Smooth muscle cell (in vitro differentiated cells): Measurements from ENCODE around the gene CA10. TPM values are rescaled to one million over a fixed set of nuclear protein-coding genes. Genes with fewer than 3 reads are reported as not detected.

Source experiments
- DNase-seq: peaks from one replicate; lab custom pipeline; 2025; ENCODE audit not compliant: unreplicated experiment; lab: John Stamatoyannopoulos, UW
- H2AFZ ChIP-seq: fragments of 200-600 bp; sonication (generic); 2 replicates; pipeline ENCODE4 v1.6.0; 2016; ENCODE audit warnings: antibody characterized with exemption, low read depth, mild to moderate bottlenecking
- H3F3A ChIP-seq: fragments of 200-600 bp; sonication (generic); 2 replicates; pipeline ENCODE4 v1.6.0; 2017; ENCODE audit warnings: antibody characterized with exemption, low read depth
- H3K27ac ChIP-seq: fragments of 200-600 bp; sonication (generic); 2 replicates; pipeline ENCODE4 v1.5.1; 2016; ENCODE audit warnings: low read depth, mild to moderate bottlenecking
- H3K27me3 ChIP-seq: fragments of 200-600 bp; sonication (generic); 2 replicates; pipeline ENCODE4 v1.6.1; 2016; ENCODE audit warnings: low read depth, mild to moderate bottlenecking
- H3K36me3 ChIP-seq: fragments of 200-600 bp; sonication (generic); 2 replicates; pipeline ENCODE4 v1.5.1; 2016; ENCODE audit warnings: low read depth
- H3K4me1 ChIP-seq: fragments of 200-600 bp; sonication (generic); 2 replicates; pipeline ENCODE4 v1.5.1; 2016; ENCODE audit warnings: low read depth
- H3K4me2 ChIP-seq: fragments of 200-600 bp; sonication (generic); 2 replicates; pipeline ENCODE4 v1.6.0; 2016; ENCODE audit warnings: mild to moderate bottlenecking
- H3K4me3 ChIP-seq: fragments of 200-600 bp; sonication (generic); 2 replicates; pipeline ENCODE4 v1.5.1; 2016; ENCODE audit warnings: mild to moderate bottlenecking
- H3K79me2 ChIP-seq: fragments of 200-600 bp; sonication (generic); 2 replicates; pipeline ENCODE4 v1.6.0; 2016; ENCODE audit warnings: low read depth, mild to moderate bottlenecking
- H3K9ac ChIP-seq: fragments of 200-600 bp; sonication (generic); 2 replicates; pipeline ENCODE4 v1.6.0; 2016; ENCODE audit warnings: low read depth
- H3K9me3 ChIP-seq: fragments of 200-600 bp; sonication (generic); replicated peaks from 2 replicates; pipeline ENCODE4 v1.5.1; 2016; ENCODE audit warnings: low read depth
- H4K20me1 ChIP-seq: fragments of 200-600 bp; sonication (generic); 2 replicates; pipeline ENCODE4 v1.6.0; 2016; ENCODE audit warnings: low read depth
- WGBS: methylation state at CpG from one replicate; pipeline ENCODE4 v1.1.7; 2016; ENCODE audit warnings: low lambda C conversion rate; 5-methylcytosine and 5-hydroxymethylcytosine counted together
- polyA plus RNA-seq: library from polyadenylated mRNA; unstranded; fragments of >200 nt; fragmentation: Nextera tagmentation; extraction: Ambion mirVana; gene quantifications from 2 replicates; pipeline ENCODE4 v1.2.1, GENCODE V29; 2016
- total RNA-seq: library from RNA; depleted of rRNA; stranded (reverse); fragments of >200 nt; gene quantifications from 2 replicates; pipeline ENCODE4 v1.2.3, GENCODE V29; 2014
- TF ChIP-seq, protein P1 (sequence below): fragments of 200-600 bp; sonication (generic); IDR thresholded peaks from 2 replicates; pipeline ENCODE4 v1.5.1; 2017; ENCODE audit warnings: borderline replicate concordance, mild to moderate bottlenecking, antibody characterized with exemption; ENCODE audit not compliant: insufficient read depth, poor library complexity, severe bottlenecking

CA10 gene
- total and polyA plus RNA-seq, 2 experiments from 2014 or later = 0.54 TPM; not detected in 1

DNA sequence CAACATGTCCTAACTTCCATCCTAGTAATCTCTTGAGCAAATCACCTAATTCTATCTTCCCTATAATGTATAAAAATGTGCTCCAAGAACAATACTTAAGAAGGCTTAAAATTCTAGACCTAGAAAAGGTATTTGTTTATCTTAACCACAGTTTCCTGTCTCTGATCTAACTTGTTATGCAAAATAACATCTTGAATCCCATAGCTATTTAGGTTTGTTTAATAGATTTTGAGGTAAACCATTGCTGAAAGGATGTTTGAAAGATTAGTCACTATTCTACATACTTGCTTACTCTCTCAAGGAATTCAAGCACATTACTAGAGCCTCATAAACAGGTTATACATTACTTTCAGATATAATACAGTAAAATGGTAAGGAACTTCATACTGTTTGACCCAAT is 13.0 kb downstream of the CA10 start:
- H3K36me3 ChIP-seq = no peaks in the 10 kb centered on the region
- H3K4me1 ChIP-seq = peaks cover 27% of the 10 kb centered on the region
- H3F3A ChIP-seq = peaks cover 8% of the 10 kb centered on the region
- peak overlapping the region; percentile 30 for H3K4me2 ChIP-seq
- H3K79me2 ChIP-seq = no peaks in the 10 kb centered on the region
- no peak overlapping the region for H3K9ac ChIP-seq
- no peaks in the 10 kb centered on the region for H3K27me3 ChIP-seq
- no peaks in the 10 kb centered on the region for H3K9me3 ChIP-seq
- H3K4me3 ChIP-seq = no peak overlapping the region
- H3K27ac ChIP-seq = no peak overlapping the region
- DNase-seq = no peak
- TF ChIP-seq, protein P1, sequence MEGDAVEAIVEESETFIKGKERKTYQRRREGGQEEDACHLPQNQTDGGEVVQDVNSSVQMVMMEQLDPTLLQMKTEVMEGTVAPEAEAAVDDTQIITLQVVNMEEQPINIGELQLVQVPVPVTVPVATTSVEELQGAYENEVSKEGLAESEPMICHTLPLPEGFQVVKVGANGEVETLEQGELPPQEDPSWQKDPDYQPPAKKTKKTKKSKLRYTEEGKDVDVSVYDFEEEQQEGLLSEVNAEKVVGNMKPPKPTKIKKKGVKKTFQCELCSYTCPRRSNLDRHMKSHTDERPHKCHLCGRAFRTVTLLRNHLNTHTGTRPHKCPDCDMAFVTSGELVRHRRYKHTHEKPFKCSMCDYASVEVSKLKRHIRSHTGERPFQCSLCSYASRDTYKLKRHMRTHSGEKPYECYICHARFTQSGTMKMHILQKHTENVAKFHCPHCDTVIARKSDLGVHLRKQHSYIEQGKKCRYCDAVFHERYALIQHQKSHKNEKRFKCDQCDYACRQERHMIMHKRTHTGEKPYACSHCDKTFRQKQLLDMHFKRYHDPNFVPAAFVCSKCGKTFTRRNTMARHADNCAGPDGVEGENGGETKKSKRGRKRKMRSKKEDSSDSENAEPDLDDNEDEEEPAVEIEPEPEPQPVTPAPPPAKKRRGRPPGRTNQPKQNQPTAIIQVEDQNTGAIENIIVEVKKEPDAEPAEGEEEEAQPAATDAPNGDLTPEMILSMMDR = no peak
- H2AFZ ChIP-seq = no peak overlapping the region
- H4K20me1 ChIP-seq = no peaks in the 10 kb centered on the region

DNA sequence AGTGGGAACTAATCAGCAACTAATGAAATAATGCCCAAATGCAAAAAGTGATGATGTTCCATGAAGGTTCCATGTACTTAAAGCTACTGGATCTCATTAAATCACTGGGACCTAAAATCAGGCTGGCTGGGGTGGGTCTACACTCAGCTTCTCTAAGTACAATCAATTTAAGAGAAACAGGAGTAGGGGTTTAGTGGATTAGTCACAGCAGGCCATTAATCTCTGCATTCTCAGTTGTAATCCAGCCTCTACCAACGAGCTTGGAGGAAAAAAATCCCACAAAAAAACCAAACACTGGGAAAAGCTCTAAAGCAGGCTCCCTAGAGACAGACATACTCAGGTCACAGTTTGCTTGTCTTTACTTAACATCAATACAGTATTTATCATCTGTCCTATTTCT is 15.0 kb downstream of the CA10 start:
- Histone ChIP-seq H3K9me3 (no peaks in the 10 kb centered on the region), H3K36me3 (no peaks in the 10 kb centered on the region), H2AFZ (no peak overlapping the region), H3K4me3 (no peak overlapping the region), H3K4me2 (no peak overlapping the region), H3K79me2 (no peaks in the 10 kb centered on the region), H3K27ac (no peak overlapping the region), H3K27me3 (no peaks in the 10 kb centered on the region), H3K4me1 (peaks cover 27% of the 10 kb centered on the region), H3K9ac (no peak overlapping the region), H3F3A (peaks cover 5% of the 10 kb centered on the region), H4K20me1 (no peaks in the 10 kb centered on the region)
- no peak for DNase-seq
- WGBS = 10% methylated on average over 1 of the region's 1 CpG
- TF ChIP-seq, protein P1 = no peak

DNA sequence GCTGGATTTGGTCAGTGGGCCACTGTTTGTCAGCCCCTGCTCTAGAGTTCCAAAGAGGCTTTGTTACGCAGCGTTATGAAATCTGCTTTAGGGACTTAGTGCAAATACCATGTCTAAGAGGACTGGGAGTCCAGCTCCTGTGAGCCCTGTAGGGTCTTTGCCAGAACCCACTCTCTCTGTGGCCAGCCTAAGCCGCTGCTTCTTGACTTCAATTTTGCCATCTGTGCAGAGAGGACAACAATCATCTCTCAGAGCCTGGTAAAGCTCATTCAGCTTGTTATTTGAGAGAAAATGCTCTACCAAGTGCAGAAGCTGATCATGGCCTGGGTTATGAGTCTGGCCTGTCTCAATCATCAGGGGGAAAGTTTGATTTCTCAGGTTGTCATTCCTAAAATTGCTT is 17.9 kb downstream of the CA10 start:
- no peak overlapping the region for H2AFZ ChIP-seq
- no peak overlapping the region for H3K9ac ChIP-seq
- H3K27me3 ChIP-seq = no peaks in the 10 kb centered on the region
- no peak overlapping the region for H3K4me2 ChIP-seq
- 73% methylated on average over 3 of the region's 3 CpGs for WGBS
- no peak overlapping the region for H3K27ac ChIP-seq
- H4K20me1 ChIP-seq = no peaks in the 10 kb centered on the region
- TF ChIP-seq, protein P1 = no peak
- H3K36me3 ChIP-seq = no peaks in the 10 kb centered on the region
- no peaks in the 10 kb centered on the region for H3F3A ChIP-seq
- DNase-seq = no peak
- H3K4me1 ChIP-seq = peaks cover 24% of the 10 kb centered on the region
- no peak overlapping the region for H3K4me3 ChIP-seq
- H3K9me3 ChIP-seq = no peaks in the 10 kb centered on the region
- no peaks in the 10 kb centered on the region for H3K79me2 ChIP-seq

DNA sequence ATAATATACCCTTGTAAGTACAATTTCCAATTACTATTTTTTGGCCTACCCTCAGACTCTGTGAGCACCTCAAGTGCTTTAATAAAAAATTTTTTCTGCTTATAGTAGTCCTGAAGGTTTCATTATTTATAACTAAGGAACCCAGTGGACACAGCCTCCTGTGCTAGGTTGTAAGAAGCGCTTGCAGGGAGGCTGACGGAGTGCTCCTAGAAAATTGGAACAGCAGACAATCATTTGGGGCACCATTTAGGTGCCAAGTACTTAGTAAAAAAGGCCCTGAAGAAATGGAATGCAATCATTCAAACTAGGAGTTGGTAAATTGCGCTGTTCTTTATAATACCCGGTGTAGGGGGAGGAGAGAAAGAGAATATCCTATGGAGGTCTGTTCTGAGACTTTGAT is 19.8 kb downstream of the CA10 start:
- no peak for DNase-seq
- H3K27me3 ChIP-seq = no peaks in the 10 kb centered on the region
- H3K36me3 ChIP-seq = no peaks in the 10 kb centered on the region
- H3K9ac ChIP-seq = no peak overlapping the region
- no peaks in the 10 kb centered on the region for H3F3A ChIP-seq
- H3K9me3 ChIP-seq = no peaks in the 10 kb centered on the region
- H4K20me1 ChIP-seq = no peaks in the 10 kb centered on the region
- no peak overlapping the region for H3K27ac ChIP-seq
- H2AFZ ChIP-seq = no peak overlapping the region
- 97% methylated on average over 4 of the region's 4 CpGs for WGBS
- no peak overlapping the region for H3K4me2 ChIP-seq
- H3K4me1 ChIP-seq = peaks cover 9% of the 10 kb centered on the region
- H3K79me2 ChIP-seq = no peaks in the 10 kb centered on the region
- no peak overlapping the region for H3K4me3 ChIP-seq
- TF ChIP-seq, protein P1 = no peak
